T1000 (cell line): ENCODE data around the gene UBE2E3.
"Not testable (repeated sequence)": the region's sequence is repeated elsewhere in the genome, so short reads cannot be mapped to it uniquely, and the experiment has no call there.

Source experiments
- DNase-seq: peaks from one replicate; lab custom pipeline; 2025; ENCODE audit warnings: mixed read lengths; lab: John Stamatoyannopoulos, UW

Gene UBE2E3

GRCh38 chr2:181074457-181074856, 94.1 kb downstream of the UBE2E3 start:
- no peak for DNase-seq

- DNase-seq, result no peak
Observed at GRCh38 chr2:181076658-181077057, 96.3 kb downstream of the UBE2E3 start.

- no peak for DNase-seq
Observed at GRCh38 chr2:181077128-181077709, 96.8 kb downstream of the UBE2E3 start.

- DNase-seq, result no peak
Observed at GRCh38 chr2:181083140-181083539, 102.7 kb downstream of the UBE2E3 start.

GRCh38 chr2:181085734-181086133, 105.3 kb downstream of the UBE2E3 start:
- no peak for DNase-seq

GRCh38 chr2:181091920-181092319, 111.5 kb downstream of the UBE2E3 start:
- not testable (repeated sequence) for DNase-seq

GRCh38 chr2:181095486-181095885, 115.1 kb downstream of the UBE2E3 start:
- DNase-seq, result no peak

GRCh38 chr2:181103659-181104058, 123.3 kb downstream of the UBE2E3 start:
- no peak for DNase-seq

- DNase-seq, result no peak
Observed at GRCh38 chr2:181104512-181105115, 124.2 kb downstream of the UBE2E3 start.

- DNase-seq, result no peak
Observed at GRCh38 chr2:181105562-181105961, 125.2 kb downstream of the UBE2E3 start.

GRCh38 chr2:181106229-181106628, 125.8 kb downstream of the UBE2E3 start:
- no peak for DNase-seq

GRCh38 chr2:181106789-181107627, 126.6 kb downstream of the UBE2E3 start:
- DNase-seq, result no peak

GRCh38 chr2:181107628-181107945, 127.2 kb downstream of the UBE2E3 start:
- DNase-seq, result no peak

GRCh38 chr2:181111059-181111458, 130.7 kb downstream of the UBE2E3 start:
- DNase-seq, result no peak

- no peak for DNase-seq
Observed at GRCh38 chr2:181112916-181113315, 132.5 kb downstream of the UBE2E3 start.
